Measurements from ENCODE around the gene CD14.
"Not testable (repeated sequence)": the region's sequence is repeated elsewhere in the genome, so short reads cannot be mapped to it uniquely, and the experiment has no call there.

Gene CD14

DNA sequence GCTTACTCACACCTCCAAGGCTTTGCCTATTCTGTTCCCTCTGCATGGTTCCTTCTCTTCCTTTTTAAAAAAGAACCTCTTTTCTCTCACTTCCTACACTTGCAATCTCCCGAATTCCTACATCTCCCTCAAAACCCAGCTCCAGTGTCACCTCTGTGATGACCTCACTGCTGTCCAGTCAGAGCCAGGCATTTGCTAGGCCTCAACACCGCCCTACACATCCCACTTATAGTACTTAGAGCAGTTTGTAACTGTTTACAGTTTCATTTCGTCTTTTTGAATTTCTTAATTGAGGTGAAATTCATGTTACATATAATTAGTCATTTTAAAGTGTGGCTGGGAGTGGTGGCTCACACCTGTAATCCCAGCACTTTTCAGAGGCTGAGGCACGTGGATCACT is 30.8 kb downstream of the CD14 start:
- TF ChIP-seq CTCF (IDR thresholded peaks at IDR 0.05; ENCODE audit: low read depth, low read length), result no peak
- no peak overlapping the region for H3K4me3 ChIP-seq (ENCODE audit: low read depth, low read length)

GRCh38 chr5:140600096-140600495 is 32.9 kb downstream of the CD14 start:
- no peak for TF ChIP-seq CTCF (IDR thresholded peaks at IDR 0.05; ENCODE audit: low read depth, low read length)
- H3K4me3 ChIP-seq (ENCODE audit: low read depth, low read length), result no peak overlapping the region

DNA sequence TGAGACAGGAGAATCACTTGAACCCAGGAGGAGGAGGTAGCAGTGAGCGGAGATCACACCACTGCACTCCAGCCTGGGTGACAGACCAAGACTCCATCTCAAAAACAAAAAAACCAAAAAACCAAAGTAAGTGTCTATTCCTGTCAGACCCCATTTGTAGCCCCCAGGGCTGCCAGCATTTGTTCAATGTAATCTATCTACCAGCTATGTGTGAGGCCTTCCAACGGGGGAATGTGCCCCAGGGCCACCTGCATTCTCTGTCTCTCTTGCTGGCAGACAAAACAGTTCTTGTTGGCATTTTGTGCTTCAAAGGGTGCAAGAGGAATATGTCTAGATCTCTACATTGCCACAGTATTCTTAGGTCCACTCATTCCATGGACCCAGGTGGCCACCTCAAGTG is 34.1 kb downstream of the CD14 start:
- TF ChIP-seq CTCF (IDR thresholded peaks at IDR 0.05; ENCODE audit: low read depth, low read length), result no peak
- H3K4me3 ChIP-seq (ENCODE audit: low read depth, low read length), result no peak overlapping the region

- no peak overlapping the region for H3K4me3 ChIP-seq (ENCODE audit: low read depth, low read length)
- no peak for TF ChIP-seq CTCF (IDR thresholded peaks at IDR 0.05; ENCODE audit: low read depth, low read length)
These were observed 36.6 kb downstream of the CD14 start for GRCh38 chr5:140596321-140596741.

GRCh38 chr5:140595538-140596300 is 37.3 kb downstream of the CD14 start:
- TF ChIP-seq CTCF (IDR thresholded peaks at IDR 0.05; ENCODE audit: low read depth, low read length), result no peak

GRCh38 chr5:140594169-140594568 is 38.8 kb downstream of the CD14 start:
- no peak overlapping the region for H3K4me3 ChIP-seq (ENCODE audit: low read depth, low read length)
- TF ChIP-seq CTCF (IDR thresholded peaks at IDR 0.05; ENCODE audit: low read depth, low read length), result no peak

More at GRCh38 chr5:140595538-140596300, 37.3 kb downstream of the CD14 start:
- H3K4me3 ChIP-seq (ENCODE audit: low read depth, low read length), result no peak overlapping the region

- not testable (repeated sequence) for H3K4me3 ChIP-seq (ENCODE audit: low read depth, low read length)
These were observed 39.9 kb downstream of the CD14 start for GRCh38 chr5:140593070-140593469.

Measured in WI38 (cell line).